K562 (cell line): ENCODE results near the gene GUK1. TPM values are rescaled to one million over a fixed set of nuclear protein-coding genes. Genes with fewer than 3 reads are reported as not detected.

ENCODE experiments used
- CEBPB ChIP-seq: fragments of 450-650 bp; IDR thresholded peaks from 2 replicates; pipeline ENCODE4 v1.6.1; 2016; ENCODE audit warnings: missing genetic modification characterization, missing compliant biosample characterization
- CREBBP ChIP-seq: IDR thresholded peaks from one replicate; pipeline ENCODE4 v1.6.1; 2012; ENCODE audit warnings: low read depth, mild to moderate bottlenecking, control low read depth, inconsistent platforms, low read length
- HMG20A ChIP-seq: fragments of 450-650 bp; formaldehyde crosslinking; conservative IDR thresholded peaks from 2 replicates; pipeline ENCODE4 v1.4.0; 2020; ENCODE audit warnings: mild to moderate bottlenecking, mixed read lengths
- HNRNPUL1 ChIP-seq: fragments of 200-400 bp; formaldehyde crosslinking; IDR thresholded peaks from 2 replicates; pipeline ENCODE4 v1.6.1; 2017; ENCODE audit warnings: low read length
- KAT7 ChIP-seq: sonication (generic); formaldehyde crosslinking; IDR thresholded peaks from 2 replicates; pipeline ENCODE4 v1.8.0; 2022; ENCODE audit warnings: missing genetic modification reagents, mild to moderate bottlenecking, borderline replicate concordance
- MYNN ChIP-seq, 2 experiments: sonication (generic); formaldehyde crosslinking in 1 of 2; IDR thresholded peaks; 2 replicates each; pipeline versions ENCODE4 v1.5.0 to v1.6.1; 2016 to 2020; ENCODE audit warnings: antibody characterized with exemption in 1 of 2, missing genetic modification reagents in 1 of 2
- NCOR1 ChIP-seq: fragments of 450-650 bp; IDR thresholded peaks from 2 replicates; pipeline ENCODE4 v1.6.1; 2016; ENCODE audit warnings: mild to moderate bottlenecking, moderate library complexity
- NFE2L1 ChIP-seq: fragments of 450-650 bp; IDR thresholded peaks from 2 replicates; pipeline ENCODE4 v1.6.1; 2016; ENCODE audit warnings: missing genetic modification characterization, low read depth, mild to moderate bottlenecking, missing compliant biosample characterization, moderate library complexity, borderline replicate concordance
- RFX7 ChIP-seq: fragments of 250-450 bp; sonication (Bioruptor Pico); IDR thresholded peaks from 2 replicates; pipeline ENCODE4 v1.5.1; 2021; ENCODE audit warnings: mild to moderate bottlenecking
- RNF2 ChIP-seq: sonication (generic); IDR thresholded peaks from 2 replicates; pipeline ENCODE4 v1.6.1; 2016
- SPI1 ChIP-seq: IDR thresholded peaks from 2 replicates; pipeline ENCODE4 v1.6.1; 2011; ENCODE audit warnings: low read depth, low read length, control low read depth, borderline replicate concordance
- TEAD1 ChIP-seq, 2 experiments: fragments of 450-650 bp in 1 of 2; sonication (generic) in 1 of 2; formaldehyde crosslinking; IDR thresholded peaks; 2 replicates each; pipeline versions ENCODE4 v1.4.0 to v1.8.0; 2020 to 2022; ENCODE audit warnings: mild to moderate bottlenecking in 2 of 2, missing genetic modification reagents in 1 of 2
- TFAM ChIP-seq: fragments of 250-450 bp; sonication (Bioruptor Pico); conservative IDR thresholded peaks from 2 replicates; pipeline ENCODE4 v1.5.0; 2021; ENCODE audit warnings: mild to moderate bottlenecking, moderate library complexity
- TRIM24 ChIP-seq, 2 experiments: fragments of 450-650 bp; IDR thresholded peaks; 2 replicates each; pipeline ENCODE4 v1.6.1; 2016
- XRCC5 ChIP-seq: fragments of 200-400 bp; formaldehyde crosslinking; IDR thresholded peaks from 2 replicates; pipeline ENCODE4 v1.6.1; 2017; ENCODE audit warnings: low read depth, mild to moderate bottlenecking, low read length
- YBX1 ChIP-seq: fragments of 450-650 bp; IDR thresholded peaks from 2 replicates; pipeline ENCODE4 v1.7.1; 2016; ENCODE audit warnings: mild to moderate bottlenecking
- ZNF134 ChIP-seq: fragments of 250-450 bp; sonication (Bioruptor Pico); conservative IDR thresholded peaks from 2 replicates; pipeline ENCODE4 v1.4.0; 2020
- ZNF282 ChIP-seq: sonication (generic); formaldehyde crosslinking; IDR thresholded peaks from 2 replicates; pipeline ENCODE4 v1.8.1; 2023; ENCODE audit warnings: missing genetic modification reagents
- ZNF431 ChIP-seq: sonication (generic); formaldehyde crosslinking; IDR thresholded peaks from 2 replicates; pipeline ENCODE4 v1.8.0; 2022; ENCODE audit warnings: mild to moderate bottlenecking, missing genetic modification reagents
- polyA plus RNA-seq, 8 experiments: library from polyadenylated mRNA; depleted of rRNA in 4 of 8; stranded (reverse) in 5 of 8; unstranded in 3 of 8; fragments of >200 nt; fragmentation: Nextera tagmentation in 2 of 8; fragmentation: Illumina TruSeq in 1 of 8; extraction: Ambion mirVana in 2 of 8; extraction: Trizol in 1 of 8; gene quantifications; 2 replicates each; pipeline versions ENCODE4 v1.2.1 to v1.2.3, GENCODE V29; 2011 to 2014; ENCODE audit warnings: inconsistent platforms in 1 of 8, missing spikeins in 1 of 8
- total RNA-seq, 7 experiments: library from RNA; depleted of rRNA in 6 of 7; stranded (reverse); fragments of >200 nt in 6 of 7; fragmentation: Illumina TruSeq in 2 of 7; extraction: Trizol in 2 of 7; gene quantifications; 2 replicates each; pipeline versions ENCODE4 v1.2.1 to v1.2.3, GENCODE V29; 2011 to 2021; ENCODE audit warnings: low replicate concordance in 1 of 7
- TF ChIP-seq, protein P1 (sequence below): IDR thresholded peaks from 2 replicates; pipeline ENCODE4 v1.6.1; 2012; ENCODE audit warnings: low read depth, low read length, improper control_type of control experiment, borderline replicate concordance
- TF ChIP-seq, protein P2 (sequence below): sonication (generic); formaldehyde crosslinking; IDR thresholded peaks from 2 replicates; pipeline ENCODE4 v1.8.0; 2022; ENCODE audit warnings: mild to moderate bottlenecking, missing genetic modification reagents
- TF ChIP-seq, protein P3 (sequence below): sonication (generic); formaldehyde crosslinking; IDR thresholded peaks from 2 replicates; pipeline ENCODE4 v1.8.1; 2023; ENCODE audit warnings: mild to moderate bottlenecking, missing genetic modification reagents
- TF ChIP-seq, protein P4 (sequence below): fragments of 450-650 bp; IDR thresholded peaks from 2 replicates; pipeline ENCODE4 v1.6.1; 2016
- TF ChIP-seq, protein P5 (sequence below): sonication (generic); formaldehyde crosslinking; IDR thresholded peaks from 2 replicates; pipeline ENCODE4 v1.9.0; 2022; ENCODE audit warnings: mild to moderate bottlenecking, missing genetic modification reagents

The GUK1 gene
- total and polyA plus RNA-seq, 9 of the 15 experiments (the other 6 are each of a cell fraction or from before 2014, with no cell fraction given), result 7.0 to 331 (median 132) TPM

DNA sequence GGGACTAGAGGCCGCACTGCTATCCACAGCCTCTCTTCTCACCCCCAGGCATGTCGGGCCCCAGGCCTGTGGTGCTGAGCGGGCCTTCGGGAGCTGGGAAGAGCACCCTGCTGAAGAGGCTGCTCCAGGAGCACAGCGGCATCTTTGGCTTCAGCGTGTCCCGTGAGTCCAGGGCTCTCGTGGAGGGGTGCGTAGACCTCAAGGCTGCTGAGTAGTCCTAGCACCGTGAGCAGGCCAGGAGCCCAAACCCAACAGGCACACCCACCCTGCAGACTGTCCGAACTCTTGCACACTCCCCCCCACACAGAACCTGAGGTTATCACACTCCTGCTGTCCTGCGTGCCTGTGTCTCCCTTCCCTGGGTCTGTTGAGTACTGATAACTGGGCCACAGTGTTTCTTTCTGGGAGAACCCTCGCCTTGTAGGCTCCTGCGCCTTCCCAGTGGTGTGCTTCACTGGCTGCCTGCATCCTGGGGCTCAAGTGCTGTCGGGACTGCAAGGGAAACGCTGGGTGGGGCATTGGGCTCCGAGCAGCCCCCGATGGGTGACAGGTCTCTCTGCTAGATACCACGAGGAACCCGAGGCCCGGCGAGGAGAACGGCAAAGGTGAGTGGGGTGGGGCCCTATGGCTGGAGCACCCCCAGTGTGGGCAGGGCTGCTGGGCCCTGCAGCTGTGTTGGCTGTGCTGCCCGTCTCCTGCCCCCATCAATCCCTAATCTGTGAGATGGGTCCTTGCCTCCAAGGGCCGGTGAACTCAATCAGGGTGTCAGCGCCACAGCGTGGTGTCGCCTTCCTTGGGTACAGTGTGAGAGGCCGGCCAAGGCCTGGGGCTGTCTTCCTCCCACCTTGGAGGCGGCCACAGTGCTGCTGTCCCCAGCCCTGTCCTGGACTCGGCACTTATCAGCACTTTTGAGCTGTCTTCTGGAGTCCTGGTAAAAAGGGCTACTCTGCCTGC lies 5.7 kb downstream of the GUK1 start (continued):
- no peak for TF ChIP-seq TEAD1 (CRISPR knock-in tag; IDR thresholded peaks at IDR 0.05)
- TF ChIP-seq, protein P1, sequence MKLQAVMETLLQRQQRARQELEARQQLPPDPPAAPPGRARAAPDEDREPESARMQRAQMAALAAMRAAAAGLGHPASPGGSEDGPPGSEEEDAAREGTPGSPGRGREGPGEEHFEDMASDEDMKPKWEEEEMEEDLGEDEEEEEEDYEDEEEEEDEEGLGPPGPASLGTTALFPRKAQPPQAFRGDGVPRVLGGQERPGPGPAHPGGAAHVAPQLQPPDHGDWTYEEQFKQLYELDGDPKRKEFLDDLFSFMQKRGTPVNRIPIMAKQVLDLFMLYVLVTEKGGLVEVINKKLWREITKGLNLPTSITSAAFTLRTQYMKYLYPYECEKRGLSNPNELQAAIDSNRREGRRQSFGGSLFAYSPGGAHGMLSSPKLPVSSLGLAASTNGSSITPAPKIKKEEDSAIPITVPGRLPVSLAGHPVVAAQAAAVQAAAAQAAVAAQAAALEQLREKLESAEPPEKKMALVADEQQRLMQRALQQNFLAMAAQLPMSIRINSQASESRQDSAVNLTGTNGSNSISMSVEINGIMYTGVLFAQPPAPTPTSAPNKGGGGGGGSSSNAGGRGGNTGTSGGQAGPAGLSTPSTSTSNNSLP, result no peak
- peak; percentile 73 to 88 for TF ChIP-seq TRIM24 (IDR thresholded peaks at IDR 0.05)
- no peak for TF ChIP-seq HMG20A (CRISPR knock-in tag)
- no peak for TF ChIP-seq ZNF134 (CRISPR knock-in tag)
- TF ChIP-seq NCOR1, result peak; percentile 96
- TF ChIP-seq NFE2L1 (tag), result no peak
- TF ChIP-seq, protein P2, sequence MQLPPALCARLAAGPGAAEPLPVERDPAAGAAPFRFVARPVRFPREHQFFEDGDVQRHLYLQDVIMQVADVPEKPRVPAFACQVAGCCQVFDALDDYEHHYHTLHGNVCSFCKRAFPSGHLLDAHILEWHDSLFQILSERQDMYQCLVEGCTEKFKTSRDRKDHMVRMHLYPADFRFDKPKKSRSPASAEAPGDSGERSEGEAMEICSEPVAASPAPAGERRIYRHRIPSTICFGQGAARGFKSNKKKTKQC (CRISPR knock-in tag), result no peak
- no peak for TF ChIP-seq TFAM (CRISPR knock-in tag)
- TF ChIP-seq, protein P3, sequence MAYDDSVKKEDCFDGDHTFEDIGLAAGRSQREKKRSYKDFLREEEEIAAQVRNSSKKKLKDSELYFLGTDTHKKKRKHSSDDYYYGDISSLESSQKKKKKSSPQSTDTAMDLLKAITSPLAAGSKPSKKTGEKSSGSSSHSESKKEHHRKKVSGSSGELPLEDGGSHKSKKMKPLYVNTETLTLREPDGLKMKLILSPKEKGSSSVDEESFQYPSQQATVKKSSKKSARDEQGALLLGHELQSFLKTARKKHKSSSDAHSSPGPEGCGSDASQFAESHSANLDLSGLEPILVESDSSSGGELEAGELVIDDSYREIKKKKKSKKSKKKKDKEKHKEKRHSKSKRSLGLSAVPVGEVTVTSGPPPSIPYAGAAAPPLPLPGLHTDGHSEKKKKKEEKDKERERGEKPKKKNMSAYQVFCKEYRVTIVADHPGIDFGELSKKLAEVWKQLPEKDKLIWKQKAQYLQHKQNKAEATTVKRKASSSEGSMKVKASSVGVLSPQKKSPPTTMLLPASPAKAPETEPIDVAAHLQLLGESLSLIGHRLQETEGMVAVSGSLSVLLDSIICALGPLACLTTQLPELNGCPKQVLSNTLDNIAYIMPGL (CRISPR knock-in tag), result no peak
- peak; percentile 91 for TF ChIP-seq MYNN (IDR thresholded peaks at IDR 0.05)
- no peak for TF ChIP-seq MYNN (CRISPR knock-in tag; IDR thresholded peaks at IDR 0.05)
- TF ChIP-seq YBX1, result no peak
- no peak for TF ChIP-seq SPI1
- no peak for TF ChIP-seq XRCC5
- no peak for TF ChIP-seq CEBPB (tag)
- TF ChIP-seq, protein P4, sequence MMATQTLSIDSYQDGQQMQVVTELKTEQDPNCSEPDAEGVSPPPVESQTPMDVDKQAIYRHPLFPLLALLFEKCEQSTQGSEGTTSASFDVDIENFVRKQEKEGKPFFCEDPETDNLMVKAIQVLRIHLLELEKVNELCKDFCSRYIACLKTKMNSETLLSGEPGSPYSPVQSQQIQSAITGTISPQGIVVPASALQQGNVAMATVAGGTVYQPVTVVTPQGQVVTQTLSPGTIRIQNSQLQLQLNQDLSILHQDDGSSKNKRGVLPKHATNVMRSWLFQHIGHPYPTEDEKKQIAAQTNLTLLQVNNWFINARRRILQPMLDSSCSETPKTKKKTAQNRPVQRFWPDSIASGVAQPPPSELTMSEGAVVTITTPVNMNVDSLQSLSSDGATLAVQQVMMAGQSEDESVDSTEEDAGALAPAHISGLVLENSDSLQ, result peak; percentile 7; the same call in 1 of the 2 replicates
- 0 out of 2 replicates have a peak, but pooled peaks have one; percentile 53 for TF ChIP-seq RNF2
- no peak for TF ChIP-seq RFX7 (CRISPR knock-in tag)
- TF ChIP-seq, protein P5, sequence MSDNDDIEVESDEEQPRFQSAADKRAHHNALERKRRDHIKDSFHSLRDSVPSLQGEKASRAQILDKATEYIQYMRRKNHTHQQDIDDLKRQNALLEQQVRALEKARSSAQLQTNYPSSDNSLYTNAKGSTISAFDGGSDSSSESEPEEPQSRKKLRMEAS (CRISPR knock-in tag), result peak; percentile 37; the same call in 1 of the 2 replicates
- no peak for TF ChIP-seq HNRNPUL1
- TF ChIP-seq CREBBP, result no peak
- peak; percentile 71; the same call in 1 of the 2 replicates for TF ChIP-seq KAT7 (CRISPR knock-in tag)
- no peak for TF ChIP-seq ZNF431 (CRISPR knock-in tag)
- no peak for TF ChIP-seq ZNF282 (CRISPR knock-in tag)
